HG03045 (cell line): ENCODE measurements around the gene LILRA2.
"Not testable (repeated sequence)": the region's sequence is repeated elsewhere in the genome, so short reads cannot be mapped to it uniquely, and the experiment has no call there.

ENCODE experiments used
- ATAC-seq: cut with Tn5 transposase; IDR thresholded peaks from one replicate; pipeline ENCODE4 v1.9.1; 2021; ENCODE audit warnings: mild to moderate bottlenecking, moderate library complexity; ENCODE audit not compliant: unreplicated experiment

The LILRA2 gene

GRCh38 chr19:54608205-54608604 is 34.6 kb downstream of the LILRA2 start:
- ATAC-seq, result no peak

- ATAC-seq, result no peak
These were observed 35.2 kb downstream of the LILRA2 start for GRCh38 chr19:54608792-54609191.

GRCh38 chr19:54609356-54609791 is 35.8 kb downstream of the LILRA2 start:
- ATAC-seq, result no peak

- no peak for ATAC-seq
These were observed 38.8 kb downstream of the LILRA2 start for GRCh38 chr19:54612428-54612827.

- ATAC-seq, result no peak
These were observed 41.1 kb downstream of the LILRA2 start for GRCh38 chr19:54614726-54615125.

DNA sequence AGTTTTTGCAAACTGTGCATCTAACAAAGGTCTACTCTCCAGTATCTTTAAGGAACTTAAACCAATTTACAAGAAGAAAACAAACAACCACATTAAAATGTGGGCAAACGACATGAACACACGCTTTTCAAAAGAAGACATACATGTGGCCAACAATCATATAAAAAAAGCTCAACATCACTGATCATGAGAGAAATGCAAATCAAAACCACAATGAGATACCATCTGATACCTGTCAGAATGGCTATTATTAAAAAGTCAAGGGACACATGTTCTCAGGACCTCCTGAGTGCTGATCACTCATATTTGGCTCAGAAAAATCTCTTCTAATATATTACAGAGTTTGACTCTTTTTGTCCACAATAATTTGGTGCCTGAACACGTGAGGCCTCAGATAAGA is 42.5 kb downstream of the LILRA2 start:
- ATAC-seq, result peak; percentile 28

DNA sequence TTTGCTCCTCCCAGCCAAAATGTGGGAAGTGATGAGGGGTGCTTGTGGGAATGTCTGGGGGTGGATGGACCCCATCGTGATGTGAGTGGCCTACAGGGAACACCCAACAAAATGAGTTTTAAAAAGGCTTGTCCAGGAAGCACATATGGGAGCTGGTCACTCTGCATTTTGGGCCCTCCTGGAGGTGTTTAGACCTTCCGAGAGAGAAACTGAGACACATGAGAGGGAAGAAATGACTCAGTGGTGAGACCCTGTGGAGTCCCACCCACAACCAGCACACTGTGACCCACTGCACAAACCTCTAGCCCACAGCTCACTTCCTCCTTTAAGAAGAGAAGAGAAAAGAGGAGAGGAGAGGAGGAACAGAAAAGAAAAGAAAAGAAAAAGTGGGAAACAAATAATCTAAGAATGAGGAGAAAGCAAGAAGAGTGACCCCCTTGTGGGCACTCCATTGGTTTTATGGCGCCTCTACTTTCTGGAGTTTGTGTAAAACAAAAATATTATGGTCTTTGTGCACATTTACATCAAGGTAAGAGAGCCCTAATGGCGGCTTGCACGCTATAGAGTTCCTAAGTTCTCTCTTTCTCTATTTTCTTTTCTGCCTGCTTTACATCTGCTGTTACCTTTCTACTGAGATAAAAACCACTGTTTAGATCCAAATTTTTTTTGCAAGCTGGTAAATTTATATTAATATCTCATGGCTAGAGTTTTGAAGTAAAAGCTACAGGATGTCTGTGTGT is 43.4 kb downstream of the LILRA2 start:
- peak; percentile 77 for ATAC-seq

GRCh38 chr19:54620464-54620863 is 46.9 kb downstream of the LILRA2 start:
- no peak for ATAC-seq

GRCh38 chr19:54622431-54622830 is 48.8 kb downstream of the LILRA2 start:
- no peak for ATAC-seq

- not testable (repeated sequence) for ATAC-seq
These were observed 50.6 kb downstream of the LILRA2 start for GRCh38 chr19:54624234-54624633.

DNA sequence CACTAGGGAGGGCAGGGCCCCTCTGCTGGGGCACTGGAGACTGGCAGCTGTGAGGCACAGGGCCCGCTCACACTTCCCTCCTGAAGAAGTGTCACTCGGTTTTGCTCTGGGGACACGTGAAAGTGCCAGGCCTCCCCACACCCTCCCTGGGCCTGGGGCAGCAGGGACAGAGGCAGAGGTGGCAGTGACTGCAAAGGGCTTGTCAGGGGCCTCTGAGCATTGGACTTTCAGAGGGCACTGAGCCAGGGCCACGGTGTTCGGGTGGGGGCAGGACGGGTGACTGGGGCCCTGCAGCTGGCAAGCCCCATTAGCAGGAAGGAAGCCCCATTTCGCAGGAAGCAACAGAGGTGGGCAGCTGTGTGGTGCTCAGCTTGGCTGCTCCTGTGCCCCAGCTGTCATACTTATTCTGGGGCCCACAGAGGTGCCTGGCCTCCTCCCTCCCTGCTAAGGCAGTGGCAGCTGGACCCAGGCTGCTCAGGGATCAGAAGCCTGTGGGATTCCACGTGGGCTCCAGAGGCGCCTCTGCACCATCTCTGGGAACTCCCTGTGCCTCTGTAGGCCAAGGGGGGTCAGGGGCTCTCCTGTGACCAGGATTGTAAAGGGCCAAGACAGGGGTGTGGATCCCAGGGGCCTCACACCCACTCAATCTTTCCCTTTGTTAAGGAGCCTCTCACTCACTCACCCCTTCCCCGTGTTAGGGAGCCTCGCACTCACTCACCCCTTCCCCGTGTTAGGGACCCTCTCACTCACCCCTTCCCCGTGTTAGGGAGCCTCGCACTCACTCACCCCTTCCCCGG is 51.5 kb downstream of the LILRA2 start:
- not testable (repeated sequence) for ATAC-seq

DNA sequence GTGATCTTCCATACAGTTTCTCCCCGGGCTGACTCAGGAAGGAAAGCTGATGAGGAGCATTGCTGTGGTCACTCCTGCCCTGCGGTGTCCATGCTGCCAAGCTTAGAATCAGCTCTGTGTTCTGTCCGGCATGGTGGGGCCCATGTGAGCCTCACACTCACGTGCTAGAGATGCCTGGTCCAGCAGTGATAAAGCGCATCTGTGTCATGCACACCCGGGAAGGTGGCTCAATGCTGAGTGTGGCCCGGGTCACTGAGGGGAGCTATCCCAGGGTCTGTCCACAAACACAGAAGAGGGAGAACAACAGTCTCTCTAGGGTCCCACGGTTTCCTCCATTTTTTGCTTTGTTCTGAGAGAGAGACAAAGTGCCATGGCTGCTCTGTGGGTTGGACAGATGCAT is 53.2 kb downstream of the LILRA2 start:
- no peak for ATAC-seq

DNA sequence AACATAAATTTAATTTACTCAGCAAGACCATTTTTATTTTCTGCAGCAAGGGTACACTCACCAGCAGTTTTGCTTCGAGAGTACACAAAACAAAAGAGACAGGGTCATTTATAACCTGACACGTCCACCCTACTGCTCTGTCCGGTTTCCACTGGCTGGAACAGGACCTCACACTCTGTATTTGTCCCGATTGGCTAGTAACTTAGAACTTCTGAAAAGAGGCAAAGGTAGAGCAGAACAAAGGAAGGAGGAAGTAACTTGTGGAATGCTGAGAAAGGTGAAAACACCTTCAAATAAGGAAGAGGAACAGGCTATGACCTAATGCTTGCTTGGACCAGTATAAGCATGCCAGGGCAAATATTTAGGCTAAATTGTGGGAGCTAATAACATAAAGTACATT is 54.3 kb downstream of the LILRA2 start:
- not testable (repeated sequence) for ATAC-seq

DNA sequence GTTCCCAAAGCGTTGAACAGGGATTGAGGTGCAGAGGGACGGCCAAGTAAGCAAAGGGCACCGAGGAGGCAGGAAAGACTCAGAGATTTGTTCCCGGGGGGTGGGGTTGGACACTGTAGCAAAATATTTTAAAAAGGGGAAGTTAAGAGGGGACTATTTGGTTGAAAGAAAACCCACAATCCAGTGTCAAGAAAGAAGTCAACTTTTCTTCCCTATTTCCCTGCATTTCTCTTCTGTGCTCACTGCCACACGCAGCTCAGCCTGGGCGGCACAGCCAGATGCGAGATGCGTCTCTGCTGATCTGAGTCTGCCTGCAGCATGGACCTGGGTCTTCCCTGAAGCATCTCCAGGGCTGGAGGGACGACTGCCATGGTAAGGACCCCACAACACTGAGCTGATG is 56.7 kb downstream of the LILRA2 start, which contains the start of gene LILRB1:
TSS of gene LILRB1 (plus strand) at position 223 of the 400 bp plus-strand sequence. CDS start 590 bp downstream, outside the sequence.
- not testable (repeated sequence) for ATAC-seq

- ATAC-seq, result no peak
These were observed 57.2 kb downstream of the LILRA2 start for GRCh38 chr19:54630782-54631181.

- ATAC-seq, result not testable (repeated sequence)
These were observed 58.1 kb downstream of the LILRA2 start for GRCh38 chr19:54631489-54632337.

GRCh38 chr19:54632517-54632916 is 58.9 kb downstream of the LILRA2 start:
- not testable (repeated sequence) for ATAC-seq

DNA sequence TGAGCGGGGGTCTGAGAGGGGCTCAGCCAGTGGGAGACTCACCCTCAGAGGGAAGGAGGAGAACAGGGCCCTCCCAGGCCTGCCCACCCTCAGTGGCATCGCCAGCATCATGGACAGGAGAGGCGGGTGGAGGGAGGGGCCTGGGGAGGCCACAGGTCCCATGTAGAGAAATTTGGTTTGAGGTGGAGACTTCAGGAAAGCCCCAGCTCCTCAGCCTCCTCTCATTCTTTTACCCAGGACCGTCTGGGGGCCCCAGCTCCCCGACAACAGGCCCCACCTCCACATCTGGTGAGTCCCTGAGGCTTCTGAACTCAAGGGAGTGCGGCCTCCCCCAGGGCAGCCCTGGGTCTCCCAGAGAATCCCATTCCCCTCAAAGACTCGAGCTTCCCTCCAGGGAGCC is 59.8 kb downstream of the LILRA2 start:
- ATAC-seq, result no peak

DNA sequence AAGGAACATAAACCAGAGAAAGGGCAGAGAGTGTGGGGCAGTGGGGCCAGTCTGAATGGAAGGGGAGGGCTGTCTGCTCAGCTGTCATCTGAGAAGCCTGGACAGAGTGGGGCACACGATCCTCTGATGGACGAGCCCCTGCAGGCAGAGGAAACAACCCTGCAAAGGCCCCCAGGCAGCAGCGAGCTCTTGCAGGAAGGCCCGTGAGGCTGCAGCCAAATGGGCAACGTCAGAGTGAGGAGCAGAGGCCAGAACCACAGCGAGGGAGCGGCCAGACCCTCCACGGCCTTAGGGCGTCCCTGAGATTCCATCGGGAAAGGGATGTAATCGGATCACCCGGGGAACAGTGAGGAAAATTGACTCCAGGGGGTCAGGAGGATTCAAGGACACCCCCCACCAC is 62.5 kb downstream of the LILRA2 start:
- ATAC-seq, result not testable (repeated sequence)

DNA sequence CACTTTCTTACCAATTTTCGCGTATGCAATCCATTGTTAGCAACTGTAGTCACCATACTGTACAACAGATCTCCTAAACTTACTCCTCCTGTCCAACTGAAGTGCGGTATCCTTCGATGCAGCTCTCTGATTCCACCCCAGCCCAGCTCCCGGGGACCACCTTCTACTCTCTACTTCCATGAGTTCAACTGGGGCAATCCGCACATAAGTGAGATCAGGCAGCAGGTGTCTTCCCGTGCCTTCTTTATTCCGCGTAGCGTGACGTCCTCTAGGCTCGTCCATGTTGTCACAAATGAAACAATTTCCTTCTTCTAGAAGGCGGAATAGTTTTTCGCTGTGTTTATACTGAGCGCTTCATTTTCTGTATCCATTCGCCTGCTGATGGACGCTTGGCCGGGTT is 65.1 kb downstream of the LILRA2 start:
- ATAC-seq, result no peak
